ENCODE data around the gene SRD5A3. TPM values are rescaled to one million over a fixed set of nuclear protein-coding genes. Genes with fewer than 3 reads are reported as not detected.

Gene SRD5A3
- total RNA-seq, 1 experiment from 2014 or later, result 17.0 TPM

DNA sequence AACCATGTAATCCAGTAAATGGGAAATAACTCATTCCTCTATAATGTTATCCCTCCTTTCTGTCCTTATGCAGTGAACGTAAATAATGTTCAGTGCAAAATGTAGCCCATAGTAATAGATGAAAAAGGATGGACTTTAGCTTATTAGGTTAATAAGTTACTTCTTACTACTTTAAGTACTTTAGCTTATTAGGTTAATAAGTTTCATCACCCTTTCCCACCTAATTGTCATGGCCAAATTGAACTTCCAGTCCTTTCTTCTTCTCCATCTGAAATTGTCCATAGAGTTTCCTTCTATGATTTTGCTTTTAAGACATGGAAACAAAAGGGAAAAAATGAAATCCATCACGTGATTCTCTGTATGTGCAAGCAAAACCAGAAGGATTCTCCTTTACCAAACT lies 34.5 kb downstream of the SRD5A3 start:
- in situ Hi-C loops (cut with HindIII; ENCODE audit: low pct_unique_long_range_greater_than_20kb, low sequenced_read_pairs), result no loop called here
- CTCF ChIA-PET, result no interaction called here
- H3K9me3 ChIP-seq (ENCODE audit: control insufficient read depth, insufficient read depth, low read depth, low read length), result no peaks in the 10 kb centered on the region
- TF ChIP-seq SIN3A (IDR thresholded peaks at IDR 0.05; ENCODE audit: borderline replicate concordance, insufficient read depth, low read depth, low read length), result no peak
- TF ChIP-seq, protein P1, sequence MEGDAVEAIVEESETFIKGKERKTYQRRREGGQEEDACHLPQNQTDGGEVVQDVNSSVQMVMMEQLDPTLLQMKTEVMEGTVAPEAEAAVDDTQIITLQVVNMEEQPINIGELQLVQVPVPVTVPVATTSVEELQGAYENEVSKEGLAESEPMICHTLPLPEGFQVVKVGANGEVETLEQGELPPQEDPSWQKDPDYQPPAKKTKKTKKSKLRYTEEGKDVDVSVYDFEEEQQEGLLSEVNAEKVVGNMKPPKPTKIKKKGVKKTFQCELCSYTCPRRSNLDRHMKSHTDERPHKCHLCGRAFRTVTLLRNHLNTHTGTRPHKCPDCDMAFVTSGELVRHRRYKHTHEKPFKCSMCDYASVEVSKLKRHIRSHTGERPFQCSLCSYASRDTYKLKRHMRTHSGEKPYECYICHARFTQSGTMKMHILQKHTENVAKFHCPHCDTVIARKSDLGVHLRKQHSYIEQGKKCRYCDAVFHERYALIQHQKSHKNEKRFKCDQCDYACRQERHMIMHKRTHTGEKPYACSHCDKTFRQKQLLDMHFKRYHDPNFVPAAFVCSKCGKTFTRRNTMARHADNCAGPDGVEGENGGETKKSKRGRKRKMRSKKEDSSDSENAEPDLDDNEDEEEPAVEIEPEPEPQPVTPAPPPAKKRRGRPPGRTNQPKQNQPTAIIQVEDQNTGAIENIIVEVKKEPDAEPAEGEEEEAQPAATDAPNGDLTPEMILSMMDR (IDR thresholded peaks at IDR 0.05), result no peak
- TF ChIP-seq, protein P2, sequence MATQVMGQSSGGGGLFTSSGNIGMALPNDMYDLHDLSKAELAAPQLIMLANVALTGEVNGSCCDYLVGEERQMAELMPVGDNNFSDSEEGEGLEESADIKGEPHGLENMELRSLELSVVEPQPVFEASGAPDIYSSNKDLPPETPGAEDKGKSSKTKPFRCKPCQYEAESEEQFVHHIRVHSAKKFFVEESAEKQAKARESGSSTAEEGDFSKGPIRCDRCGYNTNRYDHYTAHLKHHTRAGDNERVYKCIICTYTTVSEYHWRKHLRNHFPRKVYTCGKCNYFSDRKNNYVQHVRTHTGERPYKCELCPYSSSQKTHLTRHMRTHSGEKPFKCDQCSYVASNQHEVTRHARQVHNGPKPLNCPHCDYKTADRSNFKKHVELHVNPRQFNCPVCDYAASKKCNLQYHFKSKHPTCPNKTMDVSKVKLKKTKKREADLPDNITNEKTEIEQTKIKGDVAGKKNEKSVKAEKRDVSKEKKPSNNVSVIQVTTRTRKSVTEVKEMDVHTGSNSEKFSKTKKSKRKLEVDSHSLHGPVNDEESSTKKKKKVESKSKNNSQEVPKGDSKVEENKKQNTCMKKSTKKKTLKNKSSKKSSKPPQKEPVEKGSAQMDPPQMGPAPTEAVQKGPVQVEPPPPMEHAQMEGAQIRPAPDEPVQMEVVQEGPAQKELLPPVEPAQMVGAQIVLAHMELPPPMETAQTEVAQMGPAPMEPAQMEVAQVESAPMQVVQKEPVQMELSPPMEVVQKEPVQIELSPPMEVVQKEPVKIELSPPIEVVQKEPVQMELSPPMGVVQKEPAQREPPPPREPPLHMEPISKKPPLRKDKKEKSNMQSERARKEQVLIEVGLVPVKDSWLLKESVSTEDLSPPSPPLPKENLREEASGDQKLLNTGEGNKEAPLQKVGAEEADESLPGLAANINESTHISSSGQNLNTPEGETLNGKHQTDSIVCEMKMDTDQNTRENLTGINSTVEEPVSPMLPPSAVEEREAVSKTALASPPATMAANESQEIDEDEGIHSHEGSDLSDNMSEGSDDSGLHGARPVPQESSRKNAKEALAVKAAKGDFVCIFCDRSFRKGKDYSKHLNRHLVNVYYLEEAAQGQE (IDR thresholded peaks at IDR 0.05; ENCODE audit: insufficient read depth in 1 of 2, low read depth in 2 of 2, low read length in 1 of 2), result no peak
- TF ChIP-seq TCF7L2 (IDR thresholded peaks at IDR 0.05; ENCODE audit: low read depth, low read length), result no peak
- TF ChIP-seq POLR2AphosphoS5 (IDR thresholded peaks at IDR 0.05; ENCODE audit: low read depth, low read length), result no peak
- POLR2A ChIA-PET, result no interaction called here
- no peaks in the 10 kb centered on the region for H3K36me3 ChIP-seq (ENCODE audit: control insufficient read depth, insufficient read depth, low read length)
- intact Hi-C loops (cut with micrococcal nuclease; ENCODE audit: unreplicated experiment), result no loop called here
- no peak overlapping the region for H3K27ac ChIP-seq (ENCODE audit: low read length)
- no peak for DNase-seq (ENCODE audit: low read depth, low spot score)
- ATAC-seq, result no peak
- no TSS peak for BruUV-seq (replicated peaks)
- H3K4me3 ChIP-seq (ENCODE audit: low read depth in 2 of 2, low read length in 2 of 2), result no peak overlapping the region
- H3K27me3 ChIP-seq (ENCODE audit: control insufficient read depth, insufficient read depth, low read length), result no peaks in the 10 kb centered on the region
- peaks cover 14% of the 10 kb centered on the region for H3K4me1 ChIP-seq (ENCODE audit: control insufficient read depth, insufficient read depth, low read length)

DNA sequence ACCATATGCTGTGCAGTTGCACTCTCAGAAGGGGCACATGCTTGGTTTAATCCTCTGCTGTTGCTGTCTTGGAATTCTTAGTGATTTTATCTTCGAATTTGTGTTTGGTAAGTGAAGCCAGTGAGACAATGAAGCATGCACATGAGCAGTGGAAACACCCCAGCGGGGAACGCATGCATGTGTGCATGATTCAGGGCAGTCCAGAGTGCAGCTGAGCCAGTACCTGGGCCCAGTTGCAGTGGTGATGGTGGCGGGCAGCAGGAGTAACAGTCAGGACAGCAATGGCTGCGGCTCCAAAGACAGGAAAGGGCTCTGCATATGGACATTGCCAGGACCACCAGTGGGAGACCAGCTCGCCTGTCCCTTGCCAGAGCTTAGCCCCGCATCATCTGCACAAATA lies 35.5 kb downstream of the SRD5A3 start:
- ATAC-seq (no peak), DNase-seq (ENCODE audit: low read depth, low spot score) (no peak)
- intact Hi-C loops (cut with micrococcal nuclease; ENCODE audit: unreplicated experiment), result no loop called here
- H3K9me3 ChIP-seq (ENCODE audit: control insufficient read depth, insufficient read depth, low read depth, low read length), result no peaks in the 10 kb centered on the region
- no TSS peak for BruUV-seq (replicated peaks)
- no peaks in the 10 kb centered on the region for H3K36me3 ChIP-seq (ENCODE audit: control insufficient read depth, insufficient read depth, low read length)
- no peak overlapping the region for H3K4me3 ChIP-seq (ENCODE audit: low read depth in 2 of 2, low read length in 2 of 2)
- H3K4me1 ChIP-seq (ENCODE audit: control insufficient read depth, insufficient read depth, low read length), result peaks cover 17% of the 10 kb centered on the region
- no peaks in the 10 kb centered on the region for H3K27me3 ChIP-seq (ENCODE audit: control insufficient read depth, insufficient read depth, low read length)
- CTCF ChIA-PET, result no interaction called here
- POLR2A ChIA-PET, result no interaction called here
- in situ Hi-C loops (cut with HindIII; ENCODE audit: low pct_unique_long_range_greater_than_20kb, low sequenced_read_pairs), result no loop called here
- H3K27ac ChIP-seq (ENCODE audit: low read length), result no peak overlapping the region
- TF ChIP-seq SIN3A (IDR thresholded peaks at IDR 0.05; ENCODE audit: borderline replicate concordance, insufficient read depth, low read depth, low read length) (no peak), POLR2AphosphoS5 (IDR thresholded peaks at IDR 0.05; ENCODE audit: low read depth, low read length) (no peak), TCF7L2 (IDR thresholded peaks at IDR 0.05; ENCODE audit: low read depth, low read length) (no peak)
- TF ChIP-seq, protein P1 (IDR thresholded peaks at IDR 0.05), result no peak
- TF ChIP-seq, protein P2 (IDR thresholded peaks at IDR 0.05; ENCODE audit: insufficient read depth in 1 of 2, low read depth in 2 of 2, low read length in 1 of 2), result no peak
